ENCODE results near the gene IL27RA. TPM values are rescaled to one million over a fixed set of nuclear protein-coding genes. Genes with fewer than 3 reads are reported as not detected.

Gene IL27RA
- polyA plus RNA-seq, 3 donors: 2.7 to 8.5 (median 2.9) TPM

GRCh38 chr19:14053032-14053431, 21.5 kb downstream of the IL27RA start:
- 95 to 100% (median 98%) methylated on average over 3 of the region's 3 CpGs for WGBS, 3 donors
- no peak overlapping the region for H3K27ac ChIP-seq (ENCODE audit: low read depth, low read length)

- 90 to 95% (median 94%) methylated on average over 11 of the region's 11 CpGs for WGBS, 3 donors
- no peak overlapping the region for H3K27ac ChIP-seq (ENCODE audit: low read depth, low read length)
Observed at GRCh38 chr19:14053500-14053899, 21.9 kb downstream of the IL27RA start.

- WGBS, 3 donors: 80 to 85% (median 84%) methylated on average over 6 of the region's 6 CpGs
Observed at GRCh38 chr19:14054099-14054498, 22.5 kb downstream of the IL27RA start.

GRCh38 chr19:14054721-14055120, 23.2 kb downstream of the IL27RA start:
- H3K27ac ChIP-seq (ENCODE audit: low read depth, low read length): no peak overlapping the region
- 46 to 77% (median 60%) methylated on average over 11 of the region's 11 CpGs for WGBS, 3 donors

More at GRCh38 chr19:14054099-14054498, 22.5 kb downstream of the IL27RA start:
- H3K27ac ChIP-seq (ENCODE audit: low read depth, low read length): no peak overlapping the region

- H3K27ac ChIP-seq (ENCODE audit: low read depth, low read length): no peak overlapping the region
- 88 to 93% (median 92%) methylated on average over 3 of the region's 3 CpGs for WGBS, 3 donors
Observed at GRCh38 chr19:14055396-14055795, 23.8 kb downstream of the IL27RA start.

- 94 to 95% (median 94%) methylated on average over 10 of the region's 10 CpGs for WGBS, 3 donors
- H3K27ac ChIP-seq (ENCODE audit: low read depth, low read length): no peak overlapping the region
Observed at GRCh38 chr19:14056069-14056666, 24.6 kb downstream of the IL27RA start.

- 34 to 68% (median 39%) methylated on average over 19 of the region's 19 CpGs for WGBS, 3 donors
- no peak overlapping the region for H3K27ac ChIP-seq (ENCODE audit: low read depth, low read length)
Observed at GRCh38 chr19:14056741-14057356, 25.3 kb downstream of the IL27RA start.

GRCh38 chr19:14058182-14059092, 26.9 kb downstream of the IL27RA start:
- H3K27ac ChIP-seq (ENCODE audit: low read depth, low read length): no peak overlapping the region
- WGBS, 3 donors: 23 to 61% (median 25%) methylated on average over 17 of the region's 17 CpGs

- no peak overlapping the region for H3K27ac ChIP-seq (ENCODE audit: low read depth, low read length)
- 19 to 43% (median 21%) methylated on average over 13 to 15 of the region's 15 CpGs for WGBS, 3 donors
Observed at GRCh38 chr19:14059093-14059480, 27.5 kb downstream of the IL27RA start.

GRCh38 chr19:14059652-14060155, 28.1 kb downstream of the IL27RA start:
- no peak overlapping the region for H3K27ac ChIP-seq (ENCODE audit: low read depth, low read length)
- whole genome bisulfite sequencing, 3 donors: 37 to 57% (median 47%) methylated on average over 8 of the region's 8 CpGs

GRCh38 chr19:14061081-14061749, 29.7 kb downstream of the IL27RA start:
- H3K27ac ChIP-seq (ENCODE audit: low read depth, low read length): no peak overlapping the region
- WGBS, 3 donors: 33 to 54% (median 50%) methylated on average over 9 of the region's 9 CpGs

GRCh38 chr19:14061751-14062557, 30.4 kb downstream of the IL27RA start, which contains the start of gene PALM3:
Gene PALM3 (minus strand): TSS chr19:14062076. CDS start chr19:14061980, 96 bp downstream.
- H3K27ac ChIP-seq (ENCODE audit: low read depth, low read length): no peak within 1 kb of the TSS
- WGBS, 3 donors: 32 to 75% (median 71%) methylated on average over 19 of the region's 19 CpGs

- WGBS, 3 donors: 62 to 89% (median 87%) methylated on average over 5 of the region's 5 CpGs
- no peak overlapping the region for H3K27ac ChIP-seq (ENCODE audit: low read depth, low read length)
Observed at GRCh38 chr19:14062558-14062855, 30.9 kb downstream of the IL27RA start.

GRCh38 chr19:14063105-14063504, 31.5 kb downstream of the IL27RA start:
- H3K27ac ChIP-seq (ENCODE audit: low read depth, low read length): no peak overlapping the region
- WGBS, 3 donors: 63 to 73% (median 69%) methylated on average over 7 of the region's 7 CpGs

GRCh38 chr19:14066134-14066533, 34.6 kb downstream of the IL27RA start:
- no peak overlapping the region for H3K27ac ChIP-seq (ENCODE audit: low read depth, low read length)
- WGBS, 3 donors: 67 to 71% (median 68%) methylated on average over 2 of the region's 2 CpGs

GRCh38 chr19:14070268-14071050, 38.9 kb downstream of the IL27RA start:
- 95 to 96% (median 95%) methylated on average over 42 to 43 of the region's 43 CpGs for WGBS, 3 donors
- no peak overlapping the region for H3K27ac ChIP-seq (ENCODE audit: low read depth, low read length)

Data from adipose tissue (tissue), 3 donors.